GM23248 (cell line): ENCODE results near the gene PPFIA2.

ENCODE experiments used
- EZH2 ChIP-seq: fragments of 200-600 bp; sonication (generic); IDR thresholded peaks from 2 replicates; pipeline ENCODE4 v1.6.1; 2018; ENCODE audit warnings: antibody characterized with exemption, mild to moderate bottlenecking; ENCODE audit not compliant: insufficient read depth, poor library complexity, severe bottlenecking
- EZH2phosphoT487 ChIP-seq: fragments of 200-600 bp; sonication (generic); IDR thresholded peaks from 2 replicates; pipeline ENCODE4 v1.6.1; 2018; ENCODE audit warnings: antibody characterized with exemption, moderate library complexity, mild to moderate bottlenecking, low read depth; ENCODE audit not compliant: insufficient read depth

DNA sequence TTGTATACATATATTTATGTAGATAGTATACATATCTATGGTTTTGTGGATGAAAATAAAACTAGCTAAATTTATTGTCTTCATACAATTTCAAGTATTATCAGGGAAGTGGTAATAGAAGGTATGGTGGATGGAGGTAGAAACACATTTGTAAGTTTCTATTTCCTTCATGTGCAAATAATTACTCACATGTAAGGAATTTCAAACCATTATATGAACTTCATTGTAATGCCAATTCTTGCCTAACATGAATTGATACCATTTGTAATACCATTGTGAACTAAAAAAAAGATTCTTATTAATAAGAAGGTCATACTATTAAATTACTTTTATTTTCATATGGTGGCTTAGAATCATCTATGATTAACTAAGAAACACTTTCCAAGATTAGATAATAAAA, 20.1 kb upstream of the PPFIA2 start:
- TF ChIP-seq EZH2 (no peak), EZH2phosphoT487 (no peak)
